ENCODE results near the gene SCNN1B. TPM values are rescaled to one million over a fixed set of nuclear protein-coding genes. Genes with fewer than 3 reads are reported as not detected.

SCNN1B gene
- total and polyA plus RNA-seq, 2 donors (not counting 1 experiment from before 2014, with no cell fraction given), result not detected

DNA sequence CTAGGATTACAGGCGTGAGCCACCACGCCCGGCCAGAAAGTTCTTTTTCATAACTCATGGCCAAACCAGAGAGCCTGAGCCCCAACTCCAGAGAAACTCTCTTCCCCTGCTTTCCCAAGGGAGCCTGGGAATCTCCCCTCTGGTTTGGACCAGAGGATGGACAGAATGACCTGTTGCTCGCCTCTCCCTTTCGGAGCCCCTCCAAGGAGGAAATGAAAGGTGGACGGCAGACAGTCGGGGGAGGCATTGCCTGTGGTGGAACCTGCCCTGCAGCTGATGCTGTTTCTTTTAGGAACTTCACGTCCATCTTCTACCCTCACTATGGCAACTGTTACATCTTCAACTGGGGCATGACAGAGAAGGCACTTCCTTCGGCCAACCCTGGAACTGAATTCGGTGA lies 65.5 kb downstream of the SCNN1B start:
- Histone ChIP-seq H3K4me2 (ENCODE audit: extremely low read depth, insufficient read depth, low read length) (no peak overlapping the region), H3K79me2 (ENCODE audit: control insufficient read depth, insufficient read depth, low read length) (no peaks in the 10 kb centered on the region), H2AFZ (ENCODE audit: low read length) (no peak overlapping the region), H3K4me1 (ENCODE audit: control insufficient read depth, extremely low read depth, insufficient read depth, low read length) (no peaks in the 10 kb centered on the region), H3K9ac (ENCODE audit: insufficient read depth, low read length) (no peak overlapping the region), H3K36me3 (ENCODE audit: control insufficient read depth, insufficient read depth, low read length) (no peaks in the 10 kb centered on the region), H3K27ac (ENCODE audit: insufficient read depth, low read length) (no peak overlapping the region), H3K4me3 (replicated peaks in 1 of 4; ENCODE audit: control extremely low read depth in 1 of 4, insufficient read depth in 1 of 4, low read depth in 3 of 4, low read length in 4 of 4) (no peak overlapping the region), H3K27me3 (ENCODE audit: control insufficient read depth, insufficient read depth, low read length) (no peaks in the 10 kb centered on the region), H3K9me3 (ENCODE audit: control insufficient read depth, insufficient read depth, low read depth, low read length) (no peaks in the 10 kb centered on the region), H4K20me1 (ENCODE audit: control insufficient read depth, extremely low read depth, insufficient read depth, low read length) (no peaks in the 10 kb centered on the region)
- no peak for DNase-seq (ENCODE audit: low read depth in 2 of 2)
- TF ChIP-seq, protein P1, sequence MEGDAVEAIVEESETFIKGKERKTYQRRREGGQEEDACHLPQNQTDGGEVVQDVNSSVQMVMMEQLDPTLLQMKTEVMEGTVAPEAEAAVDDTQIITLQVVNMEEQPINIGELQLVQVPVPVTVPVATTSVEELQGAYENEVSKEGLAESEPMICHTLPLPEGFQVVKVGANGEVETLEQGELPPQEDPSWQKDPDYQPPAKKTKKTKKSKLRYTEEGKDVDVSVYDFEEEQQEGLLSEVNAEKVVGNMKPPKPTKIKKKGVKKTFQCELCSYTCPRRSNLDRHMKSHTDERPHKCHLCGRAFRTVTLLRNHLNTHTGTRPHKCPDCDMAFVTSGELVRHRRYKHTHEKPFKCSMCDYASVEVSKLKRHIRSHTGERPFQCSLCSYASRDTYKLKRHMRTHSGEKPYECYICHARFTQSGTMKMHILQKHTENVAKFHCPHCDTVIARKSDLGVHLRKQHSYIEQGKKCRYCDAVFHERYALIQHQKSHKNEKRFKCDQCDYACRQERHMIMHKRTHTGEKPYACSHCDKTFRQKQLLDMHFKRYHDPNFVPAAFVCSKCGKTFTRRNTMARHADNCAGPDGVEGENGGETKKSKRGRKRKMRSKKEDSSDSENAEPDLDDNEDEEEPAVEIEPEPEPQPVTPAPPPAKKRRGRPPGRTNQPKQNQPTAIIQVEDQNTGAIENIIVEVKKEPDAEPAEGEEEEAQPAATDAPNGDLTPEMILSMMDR (conservative IDR thresholded peaks at IDR 0.05 in 1 of 2, IDR thresholded peaks at IDR 0.05 in 1 of 2; ENCODE audit: low read depth in 1 of 2, low read length in 2 of 2), result no peak
- no peak for TF ChIP-seq EZH2 (IDR thresholded peaks at IDR 0.05; ENCODE audit: low read length, missing control alignments)

DNA sequence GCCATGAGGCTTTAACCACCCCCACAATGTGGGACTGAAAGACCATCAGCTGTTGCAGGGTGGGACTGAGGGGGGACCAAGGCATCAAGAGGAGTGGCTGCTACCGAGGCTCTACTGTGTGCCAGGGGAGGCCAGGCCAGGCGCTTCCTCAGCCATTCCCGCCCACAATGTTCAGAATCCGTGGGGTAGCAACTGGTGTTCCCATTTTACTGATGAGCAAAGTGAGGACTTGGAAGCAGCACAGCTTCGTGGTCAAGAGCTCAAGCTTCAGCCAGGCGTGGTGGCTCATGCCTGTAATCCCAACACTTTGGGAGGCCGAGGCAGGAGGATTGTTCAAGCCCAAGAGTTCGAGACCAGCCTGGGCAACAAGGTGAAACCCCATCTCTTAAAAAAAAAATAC lies 65.9 kb downstream of the SCNN1B start:
- TF ChIP-seq EZH2 (IDR thresholded peaks at IDR 0.05; ENCODE audit: low read length, missing control alignments), result no peak
- no peaks in the 10 kb centered on the region for H3K36me3 ChIP-seq (ENCODE audit: control insufficient read depth, insufficient read depth, low read length)
- H4K20me1 ChIP-seq (ENCODE audit: control insufficient read depth, extremely low read depth, insufficient read depth, low read length), result no peaks in the 10 kb centered on the region
- no peak overlapping the region for H3K9ac ChIP-seq (ENCODE audit: insufficient read depth, low read length)
- no peaks in the 10 kb centered on the region for H3K27me3 ChIP-seq (ENCODE audit: control insufficient read depth, insufficient read depth, low read length)
- no peaks in the 10 kb centered on the region for H3K79me2 ChIP-seq (ENCODE audit: control insufficient read depth, insufficient read depth, low read length)
- H3K4me1 ChIP-seq (ENCODE audit: control insufficient read depth, extremely low read depth, insufficient read depth, low read length), result no peaks in the 10 kb centered on the region
- H2AFZ ChIP-seq (ENCODE audit: low read length), result no peak overlapping the region
- DNase-seq (ENCODE audit: low read depth in 2 of 2), result no peak
- H3K27ac ChIP-seq (ENCODE audit: insufficient read depth, low read length), result no peak overlapping the region
- H3K9me3 ChIP-seq (ENCODE audit: control insufficient read depth, insufficient read depth, low read depth, low read length), result no peaks in the 10 kb centered on the region
- no peak overlapping the region for H3K4me2 ChIP-seq (ENCODE audit: extremely low read depth, insufficient read depth, low read length)
- no peak overlapping the region for H3K4me3 ChIP-seq (replicated peaks in 1 of 4; ENCODE audit: control extremely low read depth in 1 of 4, insufficient read depth in 1 of 4, low read depth in 3 of 4, low read length in 4 of 4)

DNA sequence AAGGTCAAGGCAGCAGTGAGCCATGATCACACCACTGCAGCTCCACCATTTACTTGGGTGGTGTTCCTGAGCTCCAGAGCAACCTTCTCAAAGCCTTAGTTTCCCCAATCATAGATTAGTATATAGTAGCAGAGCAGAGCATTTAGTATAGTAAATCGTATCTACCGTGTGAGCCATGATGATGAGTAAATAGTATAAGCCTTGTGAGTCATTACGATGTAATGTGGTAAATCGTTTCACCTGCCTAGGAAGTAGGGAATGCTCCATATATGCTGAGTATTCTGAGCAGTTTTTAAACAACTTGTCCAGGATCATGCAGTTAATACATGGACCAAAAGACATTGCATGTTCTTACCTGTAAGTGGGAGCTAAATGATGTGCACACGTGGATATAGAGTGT lies 66.4 kb downstream of the SCNN1B start:
- no peaks in the 10 kb centered on the region for H3K4me1 ChIP-seq (ENCODE audit: control insufficient read depth, extremely low read depth, insufficient read depth, low read length)
- no peaks in the 10 kb centered on the region for H3K79me2 ChIP-seq (ENCODE audit: control insufficient read depth, insufficient read depth, low read length)
- no peak overlapping the region for H3K4me3 ChIP-seq (replicated peaks in 1 of 4; ENCODE audit: control extremely low read depth in 1 of 4, insufficient read depth in 1 of 4, low read depth in 3 of 4, low read length in 4 of 4)
- H3K9me3 ChIP-seq (ENCODE audit: control insufficient read depth, insufficient read depth, low read depth, low read length), result no peaks in the 10 kb centered on the region
- no peaks in the 10 kb centered on the region for H4K20me1 ChIP-seq (ENCODE audit: control insufficient read depth, extremely low read depth, insufficient read depth, low read length)
- no peak overlapping the region for H2AFZ ChIP-seq (ENCODE audit: low read length)
- no peaks in the 10 kb centered on the region for H3K27me3 ChIP-seq (ENCODE audit: control insufficient read depth, insufficient read depth, low read length)
- H3K9ac ChIP-seq (ENCODE audit: insufficient read depth, low read length), result no peak overlapping the region
- peak in 1 of 2 donors; percentile 7 for DNase-seq (ENCODE audit: low read depth in 2 of 2)
- H3K36me3 ChIP-seq (ENCODE audit: control insufficient read depth, insufficient read depth, low read length), result no peaks in the 10 kb centered on the region
- H3K4me2 ChIP-seq (ENCODE audit: extremely low read depth, insufficient read depth, low read length), result no peak overlapping the region
- TF ChIP-seq, protein P1 (conservative IDR thresholded peaks at IDR 0.05 in 1 of 2, IDR thresholded peaks at IDR 0.05 in 1 of 2; ENCODE audit: low read depth in 1 of 2, low read length in 2 of 2), result no peak
- TF ChIP-seq EZH2 (IDR thresholded peaks at IDR 0.05; ENCODE audit: low read length, missing control alignments), result no peak
- H3K27ac ChIP-seq (ENCODE audit: insufficient read depth, low read length), result no peak overlapping the region
